Neutrophil (primary cell): Measurements from ENCODE around the gene KCNH5.

Experiments used
- H3K27ac ChIP-seq: fragments of 200-600 bp; sonication (generic); 2 replicates; pipeline ENCODE4 v1.5.1; 2016; ENCODE audit warnings: mild to moderate bottlenecking, moderate library complexity
- H3K27me3 ChIP-seq: fragments of 200-600 bp; sonication (generic); 2 replicates; pipeline ENCODE4 v1.6.0; 2016; ENCODE audit warnings: mild to moderate bottlenecking
- H3K36me3 ChIP-seq: fragments of 200-600 bp; sonication (generic); 2 replicates; pipeline ENCODE4 v1.5.1; 2017
- H3K4me1 ChIP-seq, 2 experiments: fragments of 200-600 bp in 1 of 2; sonication (generic) in 1 of 2; 1 replicate in 1 of 2; 2 replicates in 1 of 2; pipeline versions ENCODE4 v1.5.1 to v1.6.1; 2013 to 2016; ENCODE audit warnings: low read depth in 1 of 2, low read length in 1 of 2, mild to moderate bottlenecking in 1 of 2, moderate library complexity in 1 of 2; ENCODE audit not compliant: control insufficient read depth in 1 of 2, insufficient read depth in 1 of 2
- H3K4me3 ChIP-seq, 2 experiments: fragments of 200-600 bp in 1 of 2; sonication (generic) in 1 of 2; 1 replicate in 1 of 2; 2 replicates in 1 of 2; pipeline ENCODE4 v1.5.1; 2013 to 2016; ENCODE audit warnings: low read depth in 1 of 2, low read length in 1 of 2, mild to moderate bottlenecking in 1 of 2, moderate library complexity in 1 of 2
- H3K9me3 ChIP-seq: fragments of 200-600 bp; sonication (generic); 2 replicates; pipeline ENCODE4 v1.5.1; 2016
- TF ChIP-seq, protein P1 (sequence below): fragments of 200-600 bp; sonication (generic); IDR thresholded peaks from 2 replicates; pipeline ENCODE4 v1.5.1; 2016; ENCODE audit warnings: antibody characterized with exemption

The KCNH5 gene

DNA sequence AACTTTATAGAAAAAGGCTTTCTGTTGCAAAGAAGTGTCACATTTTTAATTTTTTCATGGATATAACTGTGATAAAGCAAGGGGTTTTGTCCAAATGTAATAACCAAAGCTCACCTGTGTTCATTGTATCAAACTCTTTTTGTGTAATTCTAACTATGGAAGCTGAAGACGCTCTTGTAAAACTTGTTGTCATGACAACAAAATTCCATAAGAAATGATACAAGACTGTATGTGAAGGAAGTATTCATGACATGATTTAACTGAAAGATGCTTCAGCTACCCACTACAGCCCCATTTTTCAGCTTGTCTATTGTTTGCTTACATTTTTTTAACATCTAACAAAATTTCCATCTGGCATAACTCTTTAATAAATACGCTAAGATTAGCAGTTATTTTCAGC lies 360.9 kb downstream of the KCNH5 start:
- no peak overlapping the region for H3K4me3 ChIP-seq
- no peak overlapping the region for H3K27ac ChIP-seq
- no peaks in the 10 kb centered on the region for H3K36me3 ChIP-seq
- no peaks in the 10 kb centered on the region for H3K27me3 ChIP-seq
- H3K9me3 ChIP-seq = no peaks in the 10 kb centered on the region
- TF ChIP-seq, protein P1, sequence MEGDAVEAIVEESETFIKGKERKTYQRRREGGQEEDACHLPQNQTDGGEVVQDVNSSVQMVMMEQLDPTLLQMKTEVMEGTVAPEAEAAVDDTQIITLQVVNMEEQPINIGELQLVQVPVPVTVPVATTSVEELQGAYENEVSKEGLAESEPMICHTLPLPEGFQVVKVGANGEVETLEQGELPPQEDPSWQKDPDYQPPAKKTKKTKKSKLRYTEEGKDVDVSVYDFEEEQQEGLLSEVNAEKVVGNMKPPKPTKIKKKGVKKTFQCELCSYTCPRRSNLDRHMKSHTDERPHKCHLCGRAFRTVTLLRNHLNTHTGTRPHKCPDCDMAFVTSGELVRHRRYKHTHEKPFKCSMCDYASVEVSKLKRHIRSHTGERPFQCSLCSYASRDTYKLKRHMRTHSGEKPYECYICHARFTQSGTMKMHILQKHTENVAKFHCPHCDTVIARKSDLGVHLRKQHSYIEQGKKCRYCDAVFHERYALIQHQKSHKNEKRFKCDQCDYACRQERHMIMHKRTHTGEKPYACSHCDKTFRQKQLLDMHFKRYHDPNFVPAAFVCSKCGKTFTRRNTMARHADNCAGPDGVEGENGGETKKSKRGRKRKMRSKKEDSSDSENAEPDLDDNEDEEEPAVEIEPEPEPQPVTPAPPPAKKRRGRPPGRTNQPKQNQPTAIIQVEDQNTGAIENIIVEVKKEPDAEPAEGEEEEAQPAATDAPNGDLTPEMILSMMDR = no peak
- no peaks in the 10 kb centered on the region for H3K4me1 ChIP-seq

DNA sequence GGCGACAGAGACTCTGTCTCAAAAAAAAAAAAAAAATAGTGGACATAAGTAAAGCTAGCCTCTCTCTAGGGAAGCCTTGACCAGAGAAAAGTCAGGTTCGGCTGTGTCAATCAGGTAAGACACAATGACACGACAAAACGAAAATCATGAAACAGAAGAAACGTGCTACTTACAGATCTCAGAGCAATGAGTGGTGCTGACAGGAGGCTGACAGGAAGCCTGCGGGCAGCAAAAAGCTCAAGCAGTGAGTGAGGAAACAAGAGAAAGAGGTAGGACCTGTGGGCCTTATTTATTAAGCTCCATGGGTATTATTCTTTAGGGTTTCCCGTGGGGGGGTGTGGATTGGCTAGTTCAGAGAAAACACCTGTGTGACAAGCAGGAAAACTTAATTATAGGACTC lies 363.1 kb downstream of the KCNH5 start:
- H3K9me3 ChIP-seq = no peaks in the 10 kb centered on the region
- no peak overlapping the region for H3K4me3 ChIP-seq
- H3K27me3 ChIP-seq = no peaks in the 10 kb centered on the region
- no peaks in the 10 kb centered on the region for H3K36me3 ChIP-seq
- H3K27ac ChIP-seq = no peak overlapping the region
- TF ChIP-seq, protein P1 = no peak
- no peaks in the 10 kb centered on the region for H3K4me1 ChIP-seq

DNA sequence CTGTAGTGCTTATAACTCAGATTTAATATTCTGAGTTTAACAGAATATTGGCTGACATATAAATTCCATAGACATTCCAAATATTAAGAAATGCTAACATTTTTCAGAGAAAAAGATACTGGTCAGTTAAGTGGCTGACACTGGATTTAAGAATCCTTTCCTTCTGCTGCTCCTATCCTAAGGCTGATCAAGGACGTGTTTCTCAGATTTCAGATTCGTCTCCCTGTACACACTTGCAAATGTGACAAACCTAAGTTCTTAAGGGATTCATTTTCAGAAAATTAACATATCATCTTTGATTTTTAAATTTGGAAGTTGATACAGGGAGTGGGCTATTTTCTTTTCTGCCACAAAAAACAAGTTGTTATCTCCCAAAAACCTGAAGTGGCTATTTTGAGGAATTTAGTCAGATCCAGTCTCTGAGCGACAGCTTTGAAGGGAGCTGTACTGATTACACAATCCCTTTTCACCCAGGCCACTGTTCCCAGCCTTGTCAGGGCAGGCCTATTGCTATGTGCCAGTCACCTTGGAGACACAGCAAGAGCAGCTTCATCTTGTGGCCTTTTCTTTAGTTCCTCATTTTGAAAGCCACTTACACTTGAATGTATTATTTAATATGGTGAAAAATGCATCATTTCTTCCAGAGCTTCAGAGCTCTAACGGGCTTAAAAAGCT lies 370.6 kb downstream of the KCNH5 start:
- TF ChIP-seq, protein P1 = no peak
- no peak overlapping the region for H3K27ac ChIP-seq
- H3K36me3 ChIP-seq = no peaks in the 10 kb centered on the region
- H3K4me1 ChIP-seq = no peaks in the 10 kb centered on the region
- no peaks in the 10 kb centered on the region for H3K27me3 ChIP-seq
- no peak overlapping the region for H3K4me3 ChIP-seq
- H3K9me3 ChIP-seq = no peaks in the 10 kb centered on the region

DNA sequence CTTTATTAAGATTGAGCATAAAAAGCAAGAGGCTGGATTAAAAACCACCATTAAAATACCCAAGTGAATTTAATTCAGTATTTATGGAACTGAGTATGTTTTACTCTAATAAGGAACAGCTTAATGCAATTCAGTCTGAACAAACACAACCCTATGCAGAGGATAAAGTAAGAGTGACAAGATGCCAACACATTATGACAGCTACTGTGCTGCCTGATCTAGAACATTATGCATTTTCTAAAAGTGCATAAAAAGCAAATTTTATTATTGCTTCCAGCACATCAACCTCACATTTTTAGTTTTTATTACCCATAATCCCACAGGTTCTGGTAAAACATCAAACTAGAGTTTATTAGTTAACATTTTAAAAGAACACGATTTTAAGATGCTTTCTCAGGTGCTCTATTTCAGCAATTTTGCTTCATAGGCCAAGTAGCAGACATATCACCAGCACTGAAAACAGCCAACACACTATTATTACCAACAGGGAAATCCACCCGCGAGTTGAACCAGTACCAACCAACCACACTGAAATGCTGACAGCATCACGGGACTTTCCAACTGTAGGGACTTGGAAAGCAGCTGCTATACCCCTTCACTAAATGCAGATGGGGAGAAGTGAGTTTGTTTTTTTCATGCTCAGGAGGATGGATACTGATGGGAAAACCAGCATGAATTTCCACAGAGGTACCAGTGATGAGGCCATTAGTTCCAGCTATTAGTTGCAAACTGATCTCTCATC lies 372.1 kb downstream of the KCNH5 start:
- Histone ChIP-seq H3K27me3 (no peaks in the 10 kb centered on the region), H3K4me3 (no peak overlapping the region), H3K9me3 (no peaks in the 10 kb centered on the region), H3K36me3 (no peaks in the 10 kb centered on the region), H3K4me1 (no peaks in the 10 kb centered on the region), H3K27ac (no peak overlapping the region)
- TF ChIP-seq, protein P1 = no peak

DNA sequence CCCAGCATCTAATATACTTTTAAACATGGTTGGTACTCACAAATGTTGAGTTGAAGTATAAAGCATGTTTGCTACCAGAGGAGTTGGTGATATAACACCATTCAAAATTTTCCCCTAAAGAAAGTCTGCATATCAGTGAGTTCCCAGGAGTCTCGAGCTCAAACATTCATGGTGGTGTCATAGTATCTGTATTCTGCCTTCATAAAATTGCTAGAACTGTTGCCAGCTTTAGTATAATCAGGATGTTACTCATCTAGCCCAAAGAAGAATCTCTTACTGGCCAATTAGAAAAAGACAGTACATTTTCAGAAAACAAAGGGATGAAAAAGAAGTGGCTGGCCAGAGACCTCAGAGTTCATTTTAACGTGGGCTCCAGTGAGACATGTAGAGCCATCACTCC lies 374.7 kb downstream of the KCNH5 start:
- no peaks in the 10 kb centered on the region for H3K4me1 ChIP-seq
- TF ChIP-seq, protein P1 = no peak
- H3K27me3 ChIP-seq = no peaks in the 10 kb centered on the region
- no peak overlapping the region for H3K4me3 ChIP-seq
- H3K9me3 ChIP-seq = no peaks in the 10 kb centered on the region
- H3K27ac ChIP-seq = no peak overlapping the region
- H3K36me3 ChIP-seq = no peaks in the 10 kb centered on the region
